ENCODE measurements around the gene SLK.

DNA sequence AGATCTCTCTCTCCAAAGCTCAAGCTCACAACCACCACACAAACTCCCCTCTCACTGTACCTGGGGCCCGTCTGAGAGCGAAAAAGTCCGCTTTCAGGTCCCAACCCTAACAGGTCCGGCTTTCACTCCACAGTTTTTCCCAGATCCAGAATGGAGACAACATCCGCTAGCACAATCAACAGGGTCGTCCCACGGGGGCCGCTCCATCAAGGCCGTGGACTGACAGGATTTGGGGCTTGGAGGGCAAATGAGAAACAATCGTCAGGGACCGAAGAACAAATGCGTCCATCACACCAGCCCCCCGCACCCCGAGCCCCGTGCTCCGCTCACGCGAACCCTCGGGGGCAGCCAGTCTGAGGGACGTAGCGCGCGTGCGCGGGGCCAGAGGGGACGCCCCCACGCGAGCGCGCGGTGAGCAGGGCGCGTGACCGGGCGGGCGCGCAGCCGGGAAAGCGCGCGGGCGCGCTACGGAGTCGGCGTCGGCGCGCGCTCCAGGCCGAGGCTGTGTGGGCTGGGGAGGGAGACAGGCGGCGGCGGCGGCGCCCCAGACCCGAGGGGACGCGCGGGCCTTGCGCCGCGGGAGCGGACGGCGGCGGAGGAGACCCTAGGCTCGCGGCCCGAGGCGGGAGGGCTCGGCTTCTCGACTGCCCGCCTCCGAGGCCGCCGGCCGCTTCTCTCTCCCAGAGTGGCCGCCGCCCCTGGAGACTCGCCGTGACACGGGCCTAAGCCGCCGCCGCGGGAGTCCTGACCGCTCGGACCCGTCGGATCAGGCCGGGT lies at the start of gene SLK:
- no peak for TF ChIP-seq EZH2 (IDR thresholded peaks at IDR 0.05; ENCODE audit: insufficient read depth, low read length)
- TF ChIP-seq, protein P1, sequence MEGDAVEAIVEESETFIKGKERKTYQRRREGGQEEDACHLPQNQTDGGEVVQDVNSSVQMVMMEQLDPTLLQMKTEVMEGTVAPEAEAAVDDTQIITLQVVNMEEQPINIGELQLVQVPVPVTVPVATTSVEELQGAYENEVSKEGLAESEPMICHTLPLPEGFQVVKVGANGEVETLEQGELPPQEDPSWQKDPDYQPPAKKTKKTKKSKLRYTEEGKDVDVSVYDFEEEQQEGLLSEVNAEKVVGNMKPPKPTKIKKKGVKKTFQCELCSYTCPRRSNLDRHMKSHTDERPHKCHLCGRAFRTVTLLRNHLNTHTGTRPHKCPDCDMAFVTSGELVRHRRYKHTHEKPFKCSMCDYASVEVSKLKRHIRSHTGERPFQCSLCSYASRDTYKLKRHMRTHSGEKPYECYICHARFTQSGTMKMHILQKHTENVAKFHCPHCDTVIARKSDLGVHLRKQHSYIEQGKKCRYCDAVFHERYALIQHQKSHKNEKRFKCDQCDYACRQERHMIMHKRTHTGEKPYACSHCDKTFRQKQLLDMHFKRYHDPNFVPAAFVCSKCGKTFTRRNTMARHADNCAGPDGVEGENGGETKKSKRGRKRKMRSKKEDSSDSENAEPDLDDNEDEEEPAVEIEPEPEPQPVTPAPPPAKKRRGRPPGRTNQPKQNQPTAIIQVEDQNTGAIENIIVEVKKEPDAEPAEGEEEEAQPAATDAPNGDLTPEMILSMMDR (IDR thresholded peaks at IDR 0.05; ENCODE audit: insufficient read depth, low read depth, low read length) = no peak
